Peyer's patch (tissue), 4 donors: ENCODE measurements around the gene LCLAT1.

Experiments
- POLR2A ChIP-seq, 2 donors: fragments of 450-650 bp; IDR thresholded peaks; one replicate each; pipeline ENCODE4 v1.5.1; 2017; ENCODE audit warnings: antibody characterized with exemption in 2 of 2, mild to moderate bottlenecking in 2 of 2, moderate library complexity in 2 of 2
- TF ChIP-seq, protein P1 (sequence below), 6 experiments: fragments of 450-650 bp in 4 of 6; fragments of 200-600 bp in 2 of 6; sonication (generic) in 1 of 6; IDR thresholded peaks; one replicate each; pipeline ENCODE4 v1.5.1; 2017 to 2019; ENCODE audit warnings: antibody characterized with exemption in 6 of 6, mild to moderate bottlenecking in 3 of 6, moderate library complexity in 1 of 6

- TF ChIP-seq, protein P1, sequence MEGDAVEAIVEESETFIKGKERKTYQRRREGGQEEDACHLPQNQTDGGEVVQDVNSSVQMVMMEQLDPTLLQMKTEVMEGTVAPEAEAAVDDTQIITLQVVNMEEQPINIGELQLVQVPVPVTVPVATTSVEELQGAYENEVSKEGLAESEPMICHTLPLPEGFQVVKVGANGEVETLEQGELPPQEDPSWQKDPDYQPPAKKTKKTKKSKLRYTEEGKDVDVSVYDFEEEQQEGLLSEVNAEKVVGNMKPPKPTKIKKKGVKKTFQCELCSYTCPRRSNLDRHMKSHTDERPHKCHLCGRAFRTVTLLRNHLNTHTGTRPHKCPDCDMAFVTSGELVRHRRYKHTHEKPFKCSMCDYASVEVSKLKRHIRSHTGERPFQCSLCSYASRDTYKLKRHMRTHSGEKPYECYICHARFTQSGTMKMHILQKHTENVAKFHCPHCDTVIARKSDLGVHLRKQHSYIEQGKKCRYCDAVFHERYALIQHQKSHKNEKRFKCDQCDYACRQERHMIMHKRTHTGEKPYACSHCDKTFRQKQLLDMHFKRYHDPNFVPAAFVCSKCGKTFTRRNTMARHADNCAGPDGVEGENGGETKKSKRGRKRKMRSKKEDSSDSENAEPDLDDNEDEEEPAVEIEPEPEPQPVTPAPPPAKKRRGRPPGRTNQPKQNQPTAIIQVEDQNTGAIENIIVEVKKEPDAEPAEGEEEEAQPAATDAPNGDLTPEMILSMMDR (IDR thresholded peaks at IDR 0.05) = no peak
- TF ChIP-seq POLR2A (IDR thresholded peaks at IDR 0.05) = no peak
These were observed 178.7 kb downstream of the LCLAT1 start for GRCh38 chr2:30625701-30626100.
